Bronchial epithelial cell (primary cell): ENCODE data around the gene TMCC3. TPM values are rescaled to one million over a fixed set of nuclear protein-coding genes. Genes with fewer than 3 reads are reported as not detected.

Experiments used
- DNase-seq: peaks from one replicate; pipeline ENCODE4 v3.0.0-alpha.2; 2010; ENCODE audit warnings: low read depth
- FAIRE-seq: peaks from 2 replicates; lab custom pipeline; 2011; peaks lifted over from hg19 to GRCh38; lab: Jason Lieb, UNC
- H3K27me3 ChIP-seq: 2 replicates; pipeline ENCODE4 v1.5.1; 2011; ENCODE audit warnings: low read length; ENCODE audit not compliant: control insufficient read depth, insufficient read depth
- H3K36me3 ChIP-seq: 2 replicates; pipeline ENCODE4 v1.5.1; 2011; ENCODE audit warnings: low read length; ENCODE audit not compliant: control insufficient read depth, insufficient read depth
- H3K4me3 ChIP-seq: 2 replicates; pipeline ENCODE4 v1.5.1; 2011; ENCODE audit warnings: mild to moderate bottlenecking, low read depth, low read length, control low read depth
- CTCF ChIP-seq: IDR thresholded peaks from 2 replicates; pipeline ENCODE4 v1.5.1; 2011; ENCODE audit warnings: mild to moderate bottlenecking, moderate library complexity, low read length, control low read depth, inconsistent platforms; ENCODE audit not compliant: insufficient read depth, severe bottlenecking
- total RNA-seq: library from RNA; depleted of rRNA; stranded (reverse); fragments of >200 nt; gene quantifications from 2 replicates; pipeline ENCODE4 v1.2.1, GENCODE V29; 2014

TMCC3 gene
- total RNA-seq, 1 donor from 2014 or later = 5.8 TPM

- DNase-seq = peak; percentile 83
- H3K36me3 ChIP-seq = peaks cover 1% of the 10 kb centered on the region
Observed at GRCh38 chr12:94570161-94570560, 80.2 kb downstream of the TMCC3 start.

GRCh38 chr12:94567761-94568160, 82.6 kb downstream of the TMCC3 start:
- H3K4me3 ChIP-seq = no peak overlapping the region
- TF ChIP-seq CTCF = no peak
- no peak for FAIRE-seq
- DNase-seq = no peak
- H3K36me3 ChIP-seq = peaks cover 1% of the 10 kb centered on the region
- no peaks in the 10 kb centered on the region for H3K27me3 ChIP-seq

More at GRCh38 chr12:94570161-94570560, 80.2 kb downstream of the TMCC3 start:
- Histone ChIP-seq H3K4me3 (no peak overlapping the region), H3K27me3 (no peaks in the 10 kb centered on the region)
- FAIRE-seq = no peak
- no peak for TF ChIP-seq CTCF

GRCh38 chr12:94566345-94566744, 84.0 kb downstream of the TMCC3 start:
- TF ChIP-seq CTCF = no peak
- DNase-seq = no peak
- H3K27me3 ChIP-seq = no peaks in the 10 kb centered on the region
- FAIRE-seq = no peak
- H3K4me3 ChIP-seq = no peak overlapping the region
- peaks cover under 1% of the 10 kb centered on the region for H3K36me3 ChIP-seq

- Histone ChIP-seq H3K27me3 (no peaks in the 10 kb centered on the region), H3K36me3 (no peaks in the 10 kb centered on the region), H3K4me3 (no peak overlapping the region)
- DNase-seq (no peak), FAIRE-seq (no peak)
- TF ChIP-seq CTCF = no peak
Observed at GRCh38 chr12:94565683-94566082, 84.7 kb downstream of the TMCC3 start.

GRCh38 chr12:94563286-94563685, 87.1 kb downstream of the TMCC3 start:
- no peaks in the 10 kb centered on the region for H3K27me3 ChIP-seq
- DNase-seq = no peak
- FAIRE-seq = no peak
- no peak overlapping the region for H3K4me3 ChIP-seq
- TF ChIP-seq CTCF = no peak
- H3K36me3 ChIP-seq = no peaks in the 10 kb centered on the region

- peak; percentile 55 for DNase-seq
- no peak for FAIRE-seq
- no peak overlapping the region for H3K4me3 ChIP-seq
- no peaks in the 10 kb centered on the region for H3K36me3 ChIP-seq
- H3K27me3 ChIP-seq = no peaks in the 10 kb centered on the region
- TF ChIP-seq CTCF = no peak
Observed at GRCh38 chr12:94561943-94562411, 88.4 kb downstream of the TMCC3 start.
